NT2/D1 (cell line): ENCODE measurements around the gene CFL1.

Experiments
- YY1 ChIP-seq: IDR thresholded peaks from 2 replicates; pipeline ENCODE4 v1.6.1; 2011; ENCODE audit not compliant: insufficient read length, insufficient read depth
- ZNF274 ChIP-seq: IDR thresholded peaks from 2 replicates; pipeline ENCODE4 v1.6.1; 2011; ENCODE audit warnings: mild to moderate bottlenecking, low read depth, low read length

DNA sequence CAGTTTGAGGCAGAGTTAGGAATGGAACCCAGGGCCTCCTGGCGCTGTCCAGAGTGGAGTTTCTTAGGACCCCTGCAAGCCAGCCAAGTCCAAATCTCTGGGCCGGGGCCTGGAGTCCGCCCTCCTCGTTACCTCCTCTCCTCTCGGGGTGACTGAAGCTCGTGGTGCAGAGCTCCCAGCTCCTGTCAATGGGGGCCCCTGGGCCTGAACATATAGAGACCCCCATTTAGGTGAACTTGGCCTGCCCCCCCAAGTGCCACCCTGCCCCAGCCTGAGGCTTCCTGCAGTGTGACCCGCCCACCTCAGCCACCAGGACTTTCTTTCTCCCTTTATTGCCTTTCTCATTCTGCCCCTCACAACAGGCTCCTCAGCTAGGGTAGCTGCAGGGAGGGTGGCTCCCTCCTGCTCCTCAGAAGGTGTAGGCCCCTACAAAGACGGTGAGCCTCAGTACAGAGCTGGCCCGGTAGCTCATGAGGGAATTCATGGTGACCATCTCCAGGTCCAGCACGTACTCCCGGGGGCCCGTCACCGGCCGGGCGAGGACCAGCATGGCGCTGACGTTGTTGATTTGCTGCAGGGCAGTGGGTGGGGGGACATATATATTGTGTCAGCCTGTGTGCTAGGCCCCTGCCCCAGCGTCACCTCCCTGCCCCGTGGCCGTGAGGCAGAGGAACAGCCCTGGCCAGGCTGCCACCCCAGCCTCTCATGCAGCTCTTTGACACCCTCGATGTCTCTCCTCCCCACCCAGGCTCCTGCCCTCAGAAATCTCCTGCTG is 8.7 kb upstream of the CFL1 start:
- TF ChIP-seq ZNF274, result no peak
- no peak for TF ChIP-seq YY1
